GM12872 (cell line): Measurements from ENCODE around the gene SERPINF2.

ENCODE experiments used
- TF ChIP-seq, protein P1 (sequence below): IDR thresholded peaks from 3 replicates; pipeline ENCODE4 v1.5.1; 2011; ENCODE audit warnings: low read depth, mild to moderate bottlenecking, low read length, moderate library complexity; ENCODE audit not compliant: insufficient read depth

SERPINF2 gene

DNA sequence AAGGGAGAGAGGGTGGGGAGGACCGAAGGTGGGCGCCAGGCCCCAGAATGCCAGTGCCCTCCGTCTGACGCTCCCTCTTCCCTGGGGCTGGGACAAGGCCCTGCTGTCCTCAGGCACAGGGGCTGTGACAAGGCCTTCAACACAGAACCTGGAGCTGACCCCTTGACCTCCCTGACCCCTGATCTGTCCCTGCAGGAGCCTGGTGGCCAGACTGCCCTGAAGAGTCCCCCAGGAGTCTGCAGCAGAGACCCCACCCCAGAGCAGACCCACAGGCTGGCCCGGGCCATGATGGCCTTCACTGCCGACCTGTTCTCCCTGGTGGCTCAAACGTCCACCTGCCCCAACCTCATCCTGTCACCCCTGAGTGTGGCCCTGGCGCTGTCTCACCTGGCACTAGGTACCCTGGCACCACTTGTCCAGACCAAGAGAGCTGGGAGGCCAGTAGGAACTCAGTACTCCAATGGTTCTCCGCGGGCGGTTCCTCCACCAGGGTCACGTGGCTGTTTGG lies 2.9 kb downstream of the SERPINF2 start:
- TF ChIP-seq, protein P1, sequence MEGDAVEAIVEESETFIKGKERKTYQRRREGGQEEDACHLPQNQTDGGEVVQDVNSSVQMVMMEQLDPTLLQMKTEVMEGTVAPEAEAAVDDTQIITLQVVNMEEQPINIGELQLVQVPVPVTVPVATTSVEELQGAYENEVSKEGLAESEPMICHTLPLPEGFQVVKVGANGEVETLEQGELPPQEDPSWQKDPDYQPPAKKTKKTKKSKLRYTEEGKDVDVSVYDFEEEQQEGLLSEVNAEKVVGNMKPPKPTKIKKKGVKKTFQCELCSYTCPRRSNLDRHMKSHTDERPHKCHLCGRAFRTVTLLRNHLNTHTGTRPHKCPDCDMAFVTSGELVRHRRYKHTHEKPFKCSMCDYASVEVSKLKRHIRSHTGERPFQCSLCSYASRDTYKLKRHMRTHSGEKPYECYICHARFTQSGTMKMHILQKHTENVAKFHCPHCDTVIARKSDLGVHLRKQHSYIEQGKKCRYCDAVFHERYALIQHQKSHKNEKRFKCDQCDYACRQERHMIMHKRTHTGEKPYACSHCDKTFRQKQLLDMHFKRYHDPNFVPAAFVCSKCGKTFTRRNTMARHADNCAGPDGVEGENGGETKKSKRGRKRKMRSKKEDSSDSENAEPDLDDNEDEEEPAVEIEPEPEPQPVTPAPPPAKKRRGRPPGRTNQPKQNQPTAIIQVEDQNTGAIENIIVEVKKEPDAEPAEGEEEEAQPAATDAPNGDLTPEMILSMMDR: no peak

DNA sequence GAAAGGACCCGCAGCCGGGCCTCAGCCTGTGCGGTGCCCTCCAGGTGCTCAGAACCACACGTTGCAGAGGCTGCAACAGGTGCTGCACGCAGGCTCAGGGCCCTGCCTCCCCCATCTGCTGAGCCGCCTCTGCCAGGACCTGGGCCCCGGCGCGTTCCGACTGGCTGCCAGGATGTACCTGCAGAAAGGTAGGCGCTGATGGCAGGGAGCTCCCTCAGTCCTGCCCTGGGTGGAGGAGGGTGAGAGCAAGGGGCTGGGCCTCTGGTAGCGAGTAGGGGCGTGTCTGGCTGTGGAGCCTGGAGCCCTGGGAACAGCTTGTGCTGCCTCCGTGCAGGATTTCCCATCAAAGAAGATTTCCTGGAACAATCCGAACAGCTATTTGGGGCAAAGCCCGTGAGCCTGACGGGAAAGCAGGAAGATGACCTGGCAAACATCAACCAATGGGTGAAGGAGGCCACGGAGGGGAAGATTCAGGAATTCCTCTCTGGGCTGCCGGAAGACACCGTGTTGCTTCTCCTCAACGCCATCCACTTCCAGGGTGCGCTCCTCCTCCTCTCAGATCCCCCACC lies 4.4 kb downstream of the SERPINF2 start:
- TF ChIP-seq, protein P1: no peak

DNA sequence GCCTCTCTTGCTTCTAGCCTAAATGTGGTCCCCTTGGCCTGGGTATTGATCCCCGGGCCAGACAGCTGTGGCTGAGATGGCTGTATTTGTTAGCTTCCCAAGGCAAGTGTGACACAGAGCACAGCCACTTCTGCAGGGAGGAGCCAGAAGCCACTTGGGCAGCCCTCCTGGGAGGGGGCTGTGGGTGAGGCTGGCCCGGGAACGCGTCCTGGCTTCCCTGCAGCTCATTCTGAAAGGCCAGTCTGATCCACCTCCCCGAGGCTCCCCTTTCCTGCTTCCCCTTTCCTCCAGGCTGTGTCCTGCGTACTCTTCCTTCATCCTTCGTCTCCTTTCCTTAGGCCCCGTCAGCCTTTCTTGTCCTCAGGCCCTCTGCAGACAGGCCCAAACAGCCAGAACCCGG lies 8.0 kb downstream of the SERPINF2 start:
- TF ChIP-seq, protein P1: no peak

DNA sequence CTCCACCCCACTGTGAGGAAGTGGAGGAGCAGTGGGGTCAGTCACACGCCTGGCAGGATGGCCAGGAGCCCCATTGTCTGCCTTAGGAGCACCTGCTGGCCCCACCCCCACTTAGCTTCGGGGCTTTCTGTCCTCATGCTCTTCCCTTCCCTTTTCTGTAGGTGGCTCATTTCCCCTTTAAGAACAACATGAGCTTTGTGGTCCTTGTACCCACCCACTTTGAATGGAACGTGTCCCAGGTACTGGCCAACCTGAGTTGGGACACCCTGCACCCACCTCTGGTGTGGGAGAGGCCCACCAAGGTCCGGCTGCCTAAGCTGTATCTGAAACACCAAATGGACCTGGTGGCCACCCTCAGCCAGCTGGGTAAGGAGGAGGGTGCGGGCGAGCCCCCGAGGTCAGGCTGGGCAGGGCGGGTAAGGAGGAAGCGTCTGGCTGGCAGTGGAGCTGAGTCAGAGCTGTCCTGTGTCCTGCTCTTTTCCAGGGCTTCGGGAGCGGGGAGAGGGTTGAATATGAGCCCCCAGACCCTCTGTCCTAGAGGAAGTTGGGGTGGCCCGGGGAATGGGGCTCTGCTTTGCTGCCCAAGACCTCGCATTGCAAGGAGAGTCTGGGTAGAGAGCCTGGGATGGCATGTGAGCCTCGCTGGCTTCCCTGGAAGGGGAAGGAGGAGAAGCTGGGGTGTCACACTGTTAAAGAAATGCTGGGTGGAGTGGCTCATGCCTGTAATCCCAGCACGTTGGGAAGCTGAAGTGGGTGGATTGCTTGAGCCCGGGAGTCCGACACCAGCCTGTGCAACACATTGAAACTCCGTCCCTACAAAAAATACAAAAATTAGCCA lies 10.0 kb downstream of the SERPINF2 start:
- TF ChIP-seq, protein P1: no peak

DNA sequence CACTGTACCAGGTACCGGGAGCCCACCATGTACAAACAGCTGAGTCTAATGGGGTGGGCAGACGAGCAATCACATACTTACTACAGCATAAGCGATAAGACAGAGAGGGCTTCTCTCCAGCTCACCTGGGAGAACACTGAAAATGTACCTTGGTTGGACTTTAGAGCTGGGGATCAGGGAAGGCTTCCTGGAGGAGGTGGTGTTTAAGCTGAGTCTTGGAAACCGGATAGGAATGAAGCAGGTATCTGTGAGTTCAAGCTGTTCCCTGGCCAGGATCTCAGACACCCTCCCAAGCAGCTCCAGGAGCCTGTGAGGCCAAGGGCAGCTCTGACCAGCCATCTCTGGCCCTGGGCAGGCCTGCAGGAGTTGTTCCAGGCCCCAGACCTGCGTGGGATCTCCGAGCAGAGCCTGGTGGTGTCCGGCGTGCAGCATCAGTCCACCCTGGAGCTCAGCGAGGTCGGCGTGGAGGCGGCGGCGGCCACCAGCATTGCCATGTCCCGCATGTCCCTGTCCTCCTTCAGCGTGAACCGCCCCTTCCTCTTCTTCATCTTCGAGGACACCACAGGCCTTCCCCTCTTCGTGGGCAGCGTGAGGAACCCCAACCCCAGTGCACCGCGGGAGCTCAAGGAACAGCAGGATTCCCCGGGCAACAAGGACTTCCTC lies 11.2 kb downstream of the SERPINF2 start:
- TF ChIP-seq, protein P1: no peak

DNA sequence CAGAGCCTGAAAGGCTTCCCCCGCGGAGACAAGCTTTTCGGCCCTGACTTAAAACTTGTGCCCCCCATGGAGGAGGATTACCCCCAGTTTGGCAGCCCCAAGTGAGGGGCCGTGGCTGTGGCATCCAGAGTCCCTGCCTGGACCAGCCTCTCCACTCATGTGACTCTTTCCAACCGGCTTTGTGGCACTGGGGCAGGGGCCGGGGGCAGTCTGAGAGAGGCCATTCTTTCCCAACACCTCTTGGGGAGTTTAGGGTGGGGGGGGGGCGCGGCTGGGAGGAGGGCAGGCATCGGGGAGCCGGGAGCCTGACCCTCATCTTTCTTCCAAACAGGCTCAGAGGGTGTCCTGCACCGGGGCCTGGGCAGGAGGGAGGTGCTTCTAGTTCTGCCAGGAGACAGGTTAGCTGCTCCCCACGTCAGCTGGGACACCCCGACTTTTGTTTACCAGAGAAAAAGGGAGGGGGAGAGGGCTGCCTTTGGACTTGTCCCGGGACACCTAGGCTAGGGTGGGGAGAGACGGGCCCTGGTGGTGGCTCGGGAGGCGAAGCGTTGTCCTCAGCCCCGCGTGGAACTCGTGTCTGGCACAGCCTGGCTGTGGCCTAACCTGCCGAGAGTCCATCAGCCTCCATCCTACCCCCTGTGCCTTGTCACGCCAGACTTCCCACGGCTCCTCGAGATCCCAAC lies 11.9 kb downstream of the SERPINF2 start:
- TF ChIP-seq, protein P1: no peak
